GM20000 (cell line): Measurements from ENCODE around the gene PSRC1.
A peak's percentile ranks its signal among the peaks of the same experiment; 100 is the strongest.

Source experiments
- DNase-seq: peaks from one replicate; pipeline ENCODE4 v3.0.0; 2012; ENCODE audit warnings: low spot score
- TF ChIP-seq, protein P1 (sequence below): IDR thresholded peaks from 2 replicates; pipeline ENCODE4 v1.5.1; 2012; ENCODE audit warnings: mild to moderate bottlenecking, control low read depth; ENCODE audit errors: extremely low read depth, missing control alignments

The PSRC1 gene

DNA sequence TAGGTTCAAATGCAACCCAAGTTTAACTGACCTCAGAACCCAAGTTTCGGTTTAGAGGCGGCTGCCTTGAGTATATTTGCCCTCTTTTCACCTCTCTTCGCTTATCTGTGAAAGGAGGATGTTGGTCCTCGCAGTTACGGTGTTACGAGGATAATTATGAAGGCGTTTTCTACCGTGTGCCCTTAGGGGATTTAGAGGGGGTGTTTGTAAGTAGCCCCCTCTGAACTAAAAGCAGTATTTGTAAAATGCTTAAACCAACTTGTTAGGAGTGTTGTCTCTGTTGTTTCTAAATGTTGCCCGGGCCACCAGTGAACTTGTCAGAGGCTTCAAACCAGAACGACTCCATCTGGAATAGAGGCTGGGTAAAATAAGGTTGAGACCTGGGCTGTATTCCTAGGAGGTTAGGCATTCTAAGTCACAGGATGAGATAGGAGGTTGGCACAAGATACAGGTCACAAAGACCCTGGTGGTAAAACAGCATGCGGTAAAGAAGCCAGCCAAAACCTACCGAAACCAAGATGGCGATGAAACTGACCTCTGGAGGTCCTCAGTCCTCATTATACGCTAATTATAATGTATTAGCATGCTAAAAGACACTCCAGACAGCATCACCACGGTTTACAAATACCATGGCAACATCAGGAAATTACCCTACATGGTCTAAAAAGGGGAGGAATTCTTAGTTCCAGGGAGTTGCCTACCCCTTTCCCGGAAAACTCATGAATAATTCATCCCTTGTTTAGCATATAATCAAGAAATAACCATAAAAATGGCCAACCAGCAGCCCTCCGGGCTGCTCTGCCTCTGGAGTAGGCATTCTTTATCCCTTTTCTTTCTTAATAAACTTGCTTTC, 1.0 kb upstream of the PSRC1 start:
- TF ChIP-seq, protein P1, sequence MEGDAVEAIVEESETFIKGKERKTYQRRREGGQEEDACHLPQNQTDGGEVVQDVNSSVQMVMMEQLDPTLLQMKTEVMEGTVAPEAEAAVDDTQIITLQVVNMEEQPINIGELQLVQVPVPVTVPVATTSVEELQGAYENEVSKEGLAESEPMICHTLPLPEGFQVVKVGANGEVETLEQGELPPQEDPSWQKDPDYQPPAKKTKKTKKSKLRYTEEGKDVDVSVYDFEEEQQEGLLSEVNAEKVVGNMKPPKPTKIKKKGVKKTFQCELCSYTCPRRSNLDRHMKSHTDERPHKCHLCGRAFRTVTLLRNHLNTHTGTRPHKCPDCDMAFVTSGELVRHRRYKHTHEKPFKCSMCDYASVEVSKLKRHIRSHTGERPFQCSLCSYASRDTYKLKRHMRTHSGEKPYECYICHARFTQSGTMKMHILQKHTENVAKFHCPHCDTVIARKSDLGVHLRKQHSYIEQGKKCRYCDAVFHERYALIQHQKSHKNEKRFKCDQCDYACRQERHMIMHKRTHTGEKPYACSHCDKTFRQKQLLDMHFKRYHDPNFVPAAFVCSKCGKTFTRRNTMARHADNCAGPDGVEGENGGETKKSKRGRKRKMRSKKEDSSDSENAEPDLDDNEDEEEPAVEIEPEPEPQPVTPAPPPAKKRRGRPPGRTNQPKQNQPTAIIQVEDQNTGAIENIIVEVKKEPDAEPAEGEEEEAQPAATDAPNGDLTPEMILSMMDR, result no peak
- DNase-seq, result no peak

GRCh38 chr1:109282497-109282951, 421 bp downstream of the PSRC1 start:
- DNase-seq, result peak; percentile 24
- TF ChIP-seq, protein P1, result no peak

DNA sequence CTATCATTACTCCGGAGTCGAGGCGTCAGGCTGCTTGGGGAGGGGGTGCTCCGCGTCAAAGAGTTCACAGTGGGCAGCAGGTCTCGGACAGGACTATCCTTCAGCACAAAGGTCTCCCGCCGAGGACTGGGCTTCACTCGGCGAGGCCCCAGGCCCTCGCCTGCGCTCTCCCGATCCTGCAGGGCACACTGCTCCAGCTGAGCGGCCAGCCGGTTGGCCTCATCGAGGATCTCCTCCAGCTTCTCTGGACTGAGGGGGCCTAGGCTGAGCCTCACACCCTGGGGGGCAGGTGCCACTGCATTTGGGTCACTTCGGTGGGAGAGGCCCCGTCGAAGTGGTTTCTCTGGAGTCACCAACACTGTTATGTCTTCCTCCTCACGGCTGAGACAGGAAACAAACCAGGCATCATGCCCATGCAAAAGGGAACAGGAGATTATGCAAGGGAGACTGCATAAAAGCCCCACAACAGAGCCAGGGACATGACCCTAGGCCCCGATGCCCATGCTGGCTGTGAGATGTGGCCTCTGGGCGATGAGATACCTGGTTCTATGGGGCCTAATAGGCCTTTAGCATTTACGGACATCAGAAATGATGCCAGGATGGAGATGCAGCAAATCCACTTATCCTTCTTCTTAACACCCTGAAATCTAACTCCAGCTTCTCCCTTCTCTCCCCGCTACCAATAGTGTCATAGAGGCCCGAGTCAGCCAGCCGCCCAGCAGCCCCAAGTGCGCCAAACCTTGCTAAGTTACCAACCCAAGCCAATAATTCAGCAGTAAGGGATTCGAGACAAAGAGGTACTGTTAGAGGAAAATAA, 1.1 kb downstream of the PSRC1 start:
- TF ChIP-seq, protein P1, result no peak
- DNase-seq, result no peak

DNA sequence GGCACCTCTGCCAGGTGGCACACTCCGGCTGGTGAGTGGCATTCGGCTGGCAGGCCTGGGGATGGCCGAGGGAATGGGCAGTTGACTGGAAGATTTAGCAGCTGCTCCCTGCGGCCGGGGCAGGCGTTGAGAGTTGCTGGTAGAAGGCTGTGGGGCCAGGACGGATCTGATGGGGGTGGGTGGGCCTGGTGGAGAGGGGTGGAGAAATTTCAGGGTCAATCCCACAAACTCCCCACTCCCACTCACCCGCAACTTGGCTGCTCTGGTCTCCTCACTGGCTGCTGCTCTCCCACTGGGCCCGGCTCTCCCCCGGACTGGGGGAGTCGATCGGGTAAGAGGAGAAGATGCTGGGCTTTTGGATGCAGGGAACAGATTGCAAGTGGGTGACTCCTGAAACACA, 2.1 kb downstream of the PSRC1 start:
- no peak for DNase-seq
- TF ChIP-seq, protein P1, result no peak

DNA sequence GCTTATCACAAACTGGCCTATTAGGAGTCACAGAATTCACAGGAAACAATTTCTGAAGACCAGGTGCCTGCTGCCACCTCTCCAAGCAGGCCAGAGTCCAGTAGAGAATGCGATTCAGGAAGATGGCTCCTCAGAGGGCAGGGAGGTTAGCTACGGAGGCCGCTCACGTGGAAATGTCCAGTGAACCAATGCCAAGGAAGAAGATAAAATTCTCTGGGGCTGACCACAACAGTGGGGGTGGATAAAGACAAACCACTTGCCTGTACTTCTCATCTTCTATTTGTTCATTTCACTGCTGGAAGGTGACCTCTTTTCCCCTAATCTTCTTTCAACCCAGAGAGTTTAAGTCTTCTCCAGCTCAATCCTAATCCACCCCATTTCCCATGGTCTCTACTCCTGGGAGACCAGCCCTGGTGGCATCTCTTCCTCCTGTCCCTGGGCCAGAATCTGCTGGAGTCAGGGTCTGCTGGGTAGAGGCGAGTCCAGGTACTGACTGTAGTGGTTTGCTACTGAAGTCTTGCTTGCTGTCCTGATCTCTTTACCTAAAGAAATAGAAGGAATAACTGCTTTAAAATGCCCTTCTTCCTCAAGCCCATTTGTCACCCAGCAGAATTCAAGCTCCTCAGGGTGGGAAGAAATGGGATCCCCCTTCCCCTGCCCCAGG, 3.2 kb downstream of the PSRC1 start:
- TF ChIP-seq, protein P1, result no peak
- no peak for DNase-seq

- peak; percentile 90 for DNase-seq
- TF ChIP-seq, protein P1, result peak; percentile 85
These were observed 5.3 kb downstream of the PSRC1 start for GRCh38 chr1:109277434-109278204.
